HG02981 (cell line): ENCODE measurements around the gene MPL.

ENCODE experiments used
- ATAC-seq: cut with Tn5 transposase; IDR thresholded peaks from one replicate; pipeline ENCODE4 v1.9.1; 2021; ENCODE audit warnings: mild to moderate bottlenecking, moderate library complexity; ENCODE audit not compliant: unreplicated experiment

Gene MPL

DNA sequence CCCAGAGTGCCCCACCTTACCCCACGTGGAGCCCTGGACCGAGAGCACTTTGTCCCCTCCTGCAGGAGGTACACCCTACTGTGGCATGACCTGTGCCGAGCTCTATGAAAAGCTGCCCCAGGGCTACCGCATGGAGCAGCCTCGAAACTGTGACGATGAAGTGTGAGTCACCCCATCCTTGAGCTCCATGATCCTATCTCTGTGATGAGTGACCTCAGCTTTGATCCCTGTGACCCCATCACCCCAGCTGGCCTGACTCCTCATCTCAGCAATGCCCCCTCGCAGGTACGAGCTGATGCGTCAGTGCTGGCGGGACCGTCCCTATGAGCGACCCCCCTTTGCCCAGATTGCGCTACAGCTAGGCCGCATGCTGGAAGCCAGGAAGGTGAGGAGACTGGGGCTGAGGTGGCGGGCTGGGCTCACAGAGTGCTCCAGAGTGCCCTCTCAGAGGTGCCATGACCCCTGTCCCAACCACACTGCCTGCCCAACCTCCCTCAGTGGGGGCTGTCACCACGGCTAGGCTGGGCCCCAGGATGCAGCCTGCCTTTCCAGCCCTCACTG, 16.2 kb upstream of the MPL start:
- ATAC-seq: no peak

DNA sequence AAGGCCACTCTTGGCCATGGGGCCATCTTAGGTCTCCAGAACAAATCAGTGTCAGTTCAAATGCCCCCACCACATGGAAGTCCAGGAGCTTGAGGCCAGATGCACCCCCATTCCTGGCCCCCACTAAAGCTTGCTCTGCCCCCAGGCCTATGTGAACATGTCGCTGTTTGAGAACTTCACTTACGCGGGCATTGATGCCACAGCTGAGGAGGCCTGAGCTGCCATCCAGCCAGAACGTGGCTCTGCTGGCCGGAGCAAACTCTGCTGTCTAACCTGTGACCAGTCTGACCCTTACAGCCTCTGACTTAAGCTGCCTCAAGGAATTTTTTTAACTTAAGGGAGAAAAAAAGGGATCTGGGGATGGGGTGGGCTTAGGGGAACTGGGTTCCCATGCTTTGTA, 15.1 kb upstream of the MPL start:
- ATAC-seq: no peak

DNA sequence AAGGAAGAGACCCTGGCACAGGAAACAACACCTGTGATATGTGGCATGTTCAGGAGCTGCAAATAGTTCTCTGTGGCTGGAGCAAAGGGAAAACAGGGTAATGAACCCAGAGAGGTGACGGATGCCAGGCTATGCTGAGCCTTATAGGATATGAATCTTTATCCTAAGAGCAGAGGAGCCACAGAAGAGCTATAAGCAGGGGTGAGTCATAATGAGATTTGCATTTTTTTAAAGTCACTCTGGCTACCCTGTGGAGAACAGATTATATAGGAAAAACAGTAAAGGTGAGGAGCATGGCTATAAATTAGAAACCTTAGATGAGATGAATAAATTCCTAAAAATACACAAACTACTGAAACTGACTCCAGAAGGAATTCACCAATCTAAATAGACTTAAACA, 12.8 kb upstream of the MPL start:
- ATAC-seq: no peak

DNA sequence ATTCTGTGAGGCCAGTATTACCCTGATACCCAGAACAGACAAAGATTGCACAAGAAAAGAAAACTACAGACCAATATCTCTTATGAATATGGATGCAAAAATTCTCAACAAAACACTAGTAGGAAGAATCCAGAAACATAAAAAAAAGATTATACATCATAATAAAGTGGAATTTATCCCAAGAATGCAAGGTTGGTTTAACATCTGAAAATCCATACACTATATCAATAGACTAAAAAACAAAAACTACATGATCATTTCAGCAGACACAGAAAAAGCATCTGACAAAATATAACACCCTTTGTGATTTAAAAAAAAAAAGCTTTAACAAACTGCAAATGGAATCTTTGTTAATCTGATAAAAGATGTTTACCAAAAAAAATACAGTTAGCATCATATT, 12.2 kb upstream of the MPL start:
- no peak for ATAC-seq

DNA sequence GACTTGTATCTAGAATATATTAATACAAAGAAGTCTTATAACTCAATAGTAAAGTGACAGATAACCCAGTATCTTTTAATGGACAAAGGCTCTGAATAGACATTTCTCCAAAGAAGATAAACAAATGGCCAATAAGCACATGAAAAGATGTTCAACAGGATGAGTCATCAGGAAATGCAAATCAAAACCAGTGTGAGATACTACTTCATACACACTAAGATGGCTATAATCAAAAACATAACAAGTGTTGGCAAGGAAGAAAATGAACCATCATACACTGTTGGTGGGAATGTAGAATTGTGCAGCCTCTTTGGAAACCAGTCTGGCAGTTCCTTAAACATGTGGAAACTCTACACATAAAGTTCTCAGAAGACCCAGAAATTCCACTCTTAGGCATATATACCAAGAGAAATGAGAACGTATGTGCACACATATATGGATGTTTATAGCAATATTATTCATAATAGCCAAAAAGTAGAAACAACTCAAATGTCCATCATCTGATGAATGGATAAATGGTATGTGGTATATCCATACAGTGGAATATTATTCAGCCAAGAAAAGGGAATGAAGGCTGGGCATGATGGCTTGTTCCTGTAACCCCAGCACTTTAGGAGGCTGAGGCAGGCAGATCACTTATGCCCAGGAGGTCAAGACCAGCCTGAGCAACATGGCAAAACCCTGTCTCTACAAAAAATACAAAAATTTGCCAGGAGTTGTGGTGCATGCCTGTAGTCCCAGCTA, 9.9 kb upstream of the MPL start:
- no peak for ATAC-seq

DNA sequence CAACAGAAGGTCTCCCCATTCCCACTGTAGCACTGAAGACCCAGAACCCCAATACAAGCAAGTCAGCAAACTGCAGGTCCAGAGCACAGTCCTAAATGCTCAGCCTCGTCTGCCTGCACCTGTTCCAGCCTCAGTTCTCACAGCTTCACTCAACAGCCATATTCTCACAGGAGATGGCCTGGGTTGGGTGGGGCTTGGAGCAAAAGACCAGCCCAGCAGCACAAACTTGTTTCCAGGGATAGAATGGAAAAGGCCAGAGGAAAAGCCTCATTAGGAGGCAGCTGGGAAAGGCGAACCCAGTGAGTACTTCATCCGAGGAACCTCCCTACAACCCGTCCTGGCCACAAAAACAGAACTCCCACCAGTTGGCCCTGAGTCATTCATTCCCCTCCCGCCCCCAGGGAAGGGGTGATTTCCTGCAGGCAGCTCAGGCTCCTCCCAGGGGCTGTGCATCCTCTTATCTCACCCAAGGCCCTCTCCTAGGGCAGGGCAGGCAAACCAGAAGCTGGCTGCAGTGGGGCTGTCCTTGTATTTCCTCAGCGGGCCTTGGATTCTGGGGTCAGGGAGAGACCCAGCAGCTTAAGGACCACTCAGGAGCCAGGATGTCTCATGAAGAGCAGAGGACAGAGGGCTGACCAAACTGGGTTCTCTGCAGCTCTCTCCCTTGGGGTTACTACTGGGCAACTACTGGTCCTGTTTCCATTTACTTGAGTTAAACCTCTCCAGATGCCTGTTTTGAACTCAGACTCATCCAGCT, 7.4 kb upstream of the MPL start:
- no peak for ATAC-seq

DNA sequence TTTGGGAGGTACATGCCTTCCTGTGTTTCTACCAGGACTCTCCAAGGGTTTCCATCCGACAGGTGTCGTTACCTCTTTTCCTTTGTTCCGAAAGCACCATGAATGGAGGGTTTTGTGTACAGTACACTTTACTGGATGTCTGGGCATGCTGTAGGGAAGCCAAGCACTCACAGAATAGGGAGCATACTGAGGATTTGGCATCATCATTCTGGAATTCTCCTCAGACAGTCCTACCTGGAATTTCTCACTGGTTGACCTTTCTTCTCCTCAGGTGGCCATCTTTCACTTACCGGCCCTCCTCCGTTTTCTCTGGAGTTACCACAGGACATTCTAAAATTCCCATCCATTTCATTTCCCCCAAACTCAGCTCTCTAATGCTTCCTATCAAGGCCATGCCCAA, 5.9 kb upstream of the MPL start:
- no peak for ATAC-seq

DNA sequence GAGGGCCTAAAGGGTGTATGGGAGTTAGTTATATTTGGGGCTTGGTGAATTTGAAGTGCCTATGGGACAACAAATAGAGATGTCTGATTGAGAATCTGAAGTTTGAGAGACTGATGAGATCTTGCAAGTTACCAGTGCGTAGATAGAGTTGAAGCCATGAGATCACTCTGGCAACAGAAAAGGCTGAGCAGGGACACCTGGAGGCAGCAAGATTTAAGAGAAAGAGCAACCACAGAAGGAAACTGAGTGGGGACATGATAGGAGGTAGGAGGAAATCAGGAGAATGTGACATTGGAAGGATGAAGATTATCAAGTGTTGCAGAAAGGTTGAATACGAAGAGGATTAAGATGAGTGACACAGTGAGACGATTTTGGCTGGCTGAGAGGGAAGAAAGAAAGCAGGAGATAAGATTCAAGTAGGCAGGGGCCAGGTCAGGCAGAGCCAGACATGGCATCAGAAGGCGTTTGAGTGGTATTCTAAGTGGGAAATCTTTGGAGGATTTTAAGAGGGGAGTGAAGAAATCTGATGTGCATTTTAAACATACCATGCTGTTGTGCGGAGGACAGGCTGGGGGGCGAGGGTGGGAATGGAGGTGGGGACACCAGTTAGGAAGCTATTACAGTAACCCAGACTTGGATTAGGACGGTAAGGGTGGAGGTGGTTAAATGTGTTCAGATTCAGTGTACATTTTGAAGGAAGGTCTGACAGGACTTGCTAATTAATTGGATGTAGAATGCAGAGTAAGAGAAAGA, 3.0 kb upstream of the MPL start:
- ATAC-seq: no peak

DNA sequence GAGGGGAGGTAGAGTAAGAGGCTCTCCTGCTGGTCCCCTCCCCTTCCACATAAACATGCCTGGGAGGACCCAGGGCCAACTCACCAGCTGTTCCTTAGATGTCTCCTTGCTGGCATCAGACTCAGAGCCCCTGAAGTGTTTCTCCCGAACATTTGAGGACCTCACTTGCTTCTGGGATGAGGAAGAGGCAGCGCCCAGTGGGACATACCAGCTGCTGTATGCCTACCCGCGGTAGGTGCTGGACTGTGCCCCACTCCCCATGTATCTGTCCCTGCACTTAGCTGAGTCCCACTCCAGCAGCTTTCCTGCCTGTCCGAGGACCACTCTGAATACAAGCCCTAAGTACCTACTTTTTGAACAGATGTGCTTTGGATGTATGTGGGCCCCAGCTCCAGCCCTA, 383 bp downstream of the MPL start:
- ATAC-seq: no peak

DNA sequence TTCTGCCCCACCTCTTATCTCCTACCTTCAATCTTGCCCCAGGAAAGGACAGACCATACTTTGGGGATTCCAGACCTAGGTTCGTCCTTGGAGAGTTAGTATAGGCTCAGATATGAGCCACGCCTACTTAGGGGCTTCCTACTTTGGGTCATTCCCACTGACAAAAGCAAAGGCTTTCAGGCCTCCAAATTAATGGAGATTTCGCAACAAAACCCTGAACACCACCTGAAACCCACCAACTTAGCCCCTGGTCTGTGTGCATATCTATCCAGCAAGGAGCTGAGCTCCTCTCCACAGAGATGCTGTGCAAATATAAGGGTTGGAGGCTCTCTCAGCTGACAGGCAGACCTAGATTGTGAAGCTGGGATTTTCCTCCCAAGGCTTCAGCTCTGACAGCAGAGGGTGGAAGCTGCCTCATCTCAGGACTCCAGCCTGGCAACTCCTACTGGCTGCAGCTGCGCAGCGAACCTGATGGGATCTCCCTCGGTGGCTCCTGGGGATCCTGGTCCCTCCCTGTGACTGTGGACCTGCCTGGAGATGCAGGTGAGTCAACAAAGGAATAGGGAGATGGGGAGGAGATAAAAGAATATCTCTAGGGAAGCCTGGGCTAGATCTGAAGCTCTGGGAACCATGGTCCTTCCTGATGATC, 2.1 kb downstream of the MPL start:
- no peak for ATAC-seq

DNA sequence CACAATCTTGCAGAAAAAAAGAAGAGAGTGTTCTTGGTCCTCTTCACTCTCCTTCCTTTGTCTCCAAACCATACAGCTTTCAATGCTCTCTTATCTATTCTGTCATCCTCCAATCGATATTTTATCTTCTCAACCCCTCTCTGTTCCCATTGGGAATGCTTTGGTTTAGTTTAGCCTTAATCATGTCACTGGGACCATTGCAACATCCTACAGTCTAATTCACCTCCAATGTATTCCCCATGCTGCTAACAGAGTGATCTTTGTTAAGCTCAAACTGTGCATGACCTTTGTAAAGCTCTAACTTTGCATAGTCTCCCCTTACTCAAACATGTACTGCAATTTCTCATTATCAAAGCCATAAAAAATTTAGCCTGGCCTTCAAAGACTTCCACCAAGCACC, 2.9 kb downstream of the MPL start:
- no peak for ATAC-seq

DNA sequence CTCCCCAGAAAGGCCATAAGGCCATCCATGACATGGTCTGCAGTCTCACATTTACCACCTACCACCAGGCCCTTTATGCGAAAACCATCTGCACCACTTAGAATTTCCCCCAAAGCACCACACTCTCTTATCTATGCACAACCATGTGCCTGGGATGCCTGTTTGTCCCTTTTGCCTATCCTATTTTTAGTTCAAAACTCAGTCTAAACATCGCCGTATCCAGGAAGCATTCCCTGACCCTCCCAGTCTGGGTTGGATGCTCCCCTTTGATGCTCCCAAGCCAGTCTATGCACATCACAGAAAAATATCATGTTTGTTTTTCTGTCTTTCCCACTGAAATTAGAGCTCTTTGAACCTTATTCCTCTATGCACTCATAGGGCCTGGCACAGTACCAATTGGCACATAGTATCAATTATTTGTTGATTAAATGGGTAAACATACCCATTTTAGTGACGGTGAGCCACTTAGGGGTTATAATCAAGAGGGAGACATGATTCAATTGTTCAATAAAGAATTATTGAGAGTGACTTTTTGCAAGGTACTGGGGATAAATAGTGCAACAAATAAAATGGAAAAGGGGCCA, 6.7 kb downstream of the MPL start:
- no peak for ATAC-seq

DNA sequence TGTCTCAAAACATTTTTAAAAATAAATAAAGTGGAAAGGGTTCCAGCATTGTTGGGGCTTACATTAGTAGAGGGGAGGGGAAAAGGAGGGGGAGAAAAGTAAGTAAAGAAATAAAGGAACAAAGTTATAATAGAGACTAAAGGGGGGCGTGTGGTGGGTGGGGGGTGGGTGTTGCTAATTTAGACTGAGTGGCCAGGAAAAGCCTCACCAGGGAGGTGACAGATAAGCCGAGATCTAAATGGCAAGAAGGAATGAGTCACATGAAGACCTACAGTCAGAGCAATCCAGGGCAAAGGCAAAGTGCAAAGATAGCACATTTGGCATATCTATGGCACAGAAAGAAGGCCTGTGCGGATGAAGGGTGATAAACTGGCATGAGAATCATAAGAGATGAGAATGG, 7.5 kb downstream of the MPL start:
- ATAC-seq: no peak

DNA sequence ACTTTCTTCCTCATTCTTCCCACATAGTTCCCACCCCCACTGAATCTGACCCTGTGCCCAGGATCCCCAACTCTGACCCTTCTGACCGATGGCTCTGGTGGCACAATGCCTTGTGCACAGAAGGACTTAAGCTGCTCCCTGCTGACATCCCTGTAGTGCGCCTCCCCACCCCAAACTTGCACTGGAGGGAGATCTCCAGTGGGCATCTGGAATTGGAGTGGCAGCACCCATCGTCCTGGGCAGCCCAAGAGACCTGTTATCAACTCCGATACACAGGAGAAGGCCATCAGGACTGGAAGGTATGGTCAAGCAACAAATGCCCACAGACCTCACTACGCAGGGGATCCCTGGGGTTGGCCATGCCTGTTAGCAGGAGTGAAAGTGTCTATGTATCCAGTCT, 9.0 kb downstream of the MPL start:
- ATAC-seq: no peak

DNA sequence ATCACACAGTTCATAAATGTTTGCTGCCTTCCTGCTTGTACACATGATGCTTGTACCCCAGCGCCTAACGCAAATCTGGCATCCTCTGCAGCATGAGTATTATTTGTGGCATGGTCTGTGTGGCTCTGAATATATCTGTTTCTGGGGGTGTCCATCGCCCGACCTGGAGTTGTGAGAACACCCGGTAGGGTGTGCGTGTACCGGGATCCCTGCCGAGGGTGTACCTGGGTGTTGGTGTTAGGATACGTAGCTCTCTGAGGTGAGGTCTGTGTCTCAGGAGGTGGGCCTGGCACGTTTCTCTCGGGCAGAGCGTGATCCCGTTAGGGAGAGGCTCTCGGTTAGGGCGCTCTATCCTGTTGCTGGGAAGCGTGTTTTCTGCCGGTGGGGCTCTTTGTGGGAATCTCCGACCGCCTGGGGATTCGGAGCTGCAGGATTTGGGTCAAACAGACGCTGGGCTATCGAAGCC, 10.8 kb downstream of the MPL start:
- ATAC-seq: no peak

DNA sequence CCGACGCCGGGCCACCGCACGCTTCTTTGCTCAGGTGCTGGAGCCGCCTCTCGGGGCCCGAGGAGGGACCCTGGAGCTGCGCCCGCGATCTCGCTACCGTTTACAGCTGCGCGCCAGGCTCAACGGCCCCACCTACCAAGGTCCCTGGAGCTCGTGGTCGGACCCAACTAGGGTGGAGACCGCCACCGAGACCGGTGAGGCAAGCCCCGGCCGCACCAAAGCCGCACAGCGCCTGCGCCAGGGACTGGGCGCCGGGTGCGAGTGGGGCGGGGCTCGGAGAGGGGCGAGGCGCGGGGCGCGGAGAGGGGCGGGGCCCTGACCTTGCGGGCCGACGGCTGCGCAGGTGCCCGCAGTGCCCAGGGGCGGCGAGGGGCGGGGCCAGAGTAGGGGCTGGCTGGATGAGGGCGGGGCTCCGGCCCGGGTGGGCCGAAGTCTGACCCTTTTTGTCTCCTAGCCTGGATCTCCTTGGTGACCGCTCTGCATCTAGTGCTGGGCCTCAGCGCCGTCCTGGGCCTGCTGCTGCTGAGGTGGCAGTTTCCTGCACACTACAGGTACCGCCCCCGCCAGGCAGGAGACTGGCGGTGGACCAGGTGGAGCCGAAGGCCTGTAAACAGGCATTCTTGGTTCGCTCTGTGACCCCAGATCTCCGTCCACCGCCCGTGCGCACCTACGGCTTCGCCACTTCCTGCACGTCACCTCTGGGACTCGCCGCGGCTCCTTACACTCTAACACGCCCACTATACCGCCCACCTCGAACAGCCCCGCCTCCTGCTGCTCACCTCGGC, 11.4 kb downstream of the MPL start:
- no peak for ATAC-seq

DNA sequence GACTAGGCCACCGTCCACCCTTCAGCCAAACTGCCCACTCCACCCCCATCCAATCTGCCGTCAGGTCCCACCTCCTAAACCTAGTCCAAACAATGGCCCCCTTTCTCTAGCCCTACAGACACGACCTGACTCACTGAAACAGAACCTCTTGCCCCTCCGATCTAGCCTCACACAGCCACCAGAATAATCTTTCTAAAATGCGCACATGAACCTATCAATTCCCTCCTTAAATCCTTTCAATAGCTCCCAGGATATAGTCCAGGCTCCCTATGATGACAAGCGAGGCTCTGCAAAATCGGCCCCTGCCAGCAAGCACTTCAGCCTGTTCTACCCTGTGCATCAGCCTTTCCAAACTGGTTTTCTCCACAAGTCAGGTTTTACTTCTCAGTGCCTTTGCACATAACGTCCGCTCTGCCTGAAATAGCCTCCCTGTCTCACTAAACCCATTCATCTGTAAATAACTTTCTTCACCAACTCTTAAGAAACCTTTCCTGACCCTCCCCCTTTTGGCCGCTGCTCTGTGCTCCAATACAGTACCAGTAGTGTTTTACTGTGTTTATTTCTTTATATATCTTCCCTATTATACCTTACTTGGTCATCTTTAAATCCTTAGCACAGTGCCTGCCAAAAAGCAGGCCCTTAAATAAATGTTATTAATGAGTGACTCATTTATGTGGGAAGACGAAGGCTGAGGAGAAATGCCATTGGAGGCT, 12.1 kb downstream of the MPL start:
- no peak for ATAC-seq

DNA sequence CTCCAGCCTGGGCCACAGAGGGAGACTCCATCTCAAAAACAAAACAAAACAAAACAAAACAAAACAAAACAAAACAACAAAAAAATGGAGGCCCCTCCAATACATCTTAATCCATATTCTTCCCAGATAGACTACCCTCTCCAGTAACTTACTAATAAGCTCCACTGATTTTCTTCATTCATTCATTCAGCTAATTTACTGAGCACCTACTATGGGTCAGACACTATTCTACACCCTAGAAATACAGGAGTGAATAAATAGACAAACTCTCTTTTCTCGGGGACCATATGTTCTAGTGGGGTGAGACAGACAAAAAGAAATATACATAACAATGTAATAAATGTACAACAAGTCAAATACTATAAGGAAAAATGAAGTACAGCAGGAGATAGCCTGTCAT, 13.4 kb downstream of the MPL start:
- no peak for ATAC-seq
